Left colon (tissue), 2 donors: ENCODE measurements around the gene PDIA2. TPM values are rescaled to one million over a fixed set of nuclear protein-coding genes. Genes with fewer than 3 reads are reported as not detected.
"Not testable (repeated sequence)": the region's sequence is repeated elsewhere in the genome, so short reads cannot be mapped to it uniquely, and the experiment has no call there.

ENCODE experiments used
- ATAC-seq: fragments of 200-7000 bp; cut with Tn5 transposase; one replicate; pipeline ENCODE4 v1.9.1; 2020; ENCODE audit warnings: mild to moderate bottlenecking, moderate library complexity
- DNase-seq, 2 donors: peaks; one replicate each; pipeline ENCODE4 v3.0.0-alpha.2; 2020
- intact Hi-C, 2 donors: fragments of 100-400 bp; cut with DNase I in 1 of 2; cut with micrococcal nuclease in 1 of 2; formaldehyde crosslinking; loops; one replicate each; pipeline versions ENCODE4 v1.11.2 to v1.14.0; 2022; cut with DNase I, micrococcal nuclease
- total RNA-seq, 2 donors: library from RNA; stranded (reverse); fragmentation: NEBNext Ultra II Directional; extraction: Animal tissue kit (Norgen Biotek cat#: 25700); gene quantifications; one replicate each; pipeline ENCODE4 v1.2.1, GENCODE V29; 2021
- donor health status: DM: no; HTN: no; CAD: no.
- donor health status: DM: yes; HTN: yes; CAD: no.

Gene PDIA2
- total RNA-seq, 2 donors from 2014 or later, result 0.67 to 2.1 TPM

DNA sequence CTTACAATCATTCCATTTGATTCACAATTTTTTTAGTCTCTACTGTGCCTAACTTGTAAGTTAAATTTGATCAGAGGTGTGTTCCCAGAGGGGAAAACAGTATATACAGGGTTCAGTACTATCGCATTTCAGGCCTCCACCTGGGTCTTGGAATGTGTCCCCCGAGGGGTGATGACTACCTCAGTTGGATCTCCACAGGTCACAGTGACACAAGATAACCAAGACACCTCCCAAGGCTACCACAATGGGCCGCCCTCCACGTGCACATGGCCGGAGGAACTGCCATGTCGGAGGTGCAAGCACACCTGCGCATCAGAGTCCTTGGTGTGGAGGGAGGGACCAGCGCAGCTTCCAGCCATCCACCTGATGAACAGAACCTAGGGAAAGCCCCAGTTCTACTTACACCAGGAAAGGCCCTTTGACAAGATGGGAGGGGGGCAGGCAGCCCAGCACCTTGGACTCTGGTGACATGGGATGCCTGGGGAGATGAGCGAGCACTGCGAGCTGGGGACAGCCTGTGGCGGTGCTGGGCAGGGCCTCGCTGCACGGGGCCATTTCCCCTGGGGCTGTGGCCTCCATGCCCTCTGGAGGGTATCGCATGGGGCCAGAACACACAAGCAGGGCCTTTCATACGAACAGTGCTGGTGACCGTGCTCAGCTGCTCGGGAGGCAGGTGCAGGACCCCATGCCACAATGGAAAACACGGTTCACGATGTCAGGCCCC, 33.9 kb downstream of the PDIA2 start:
- intact Hi-C loops, result no loop called here
- DNase-seq (no peak), ATAC-seq (peak; percentile 7)

DNA sequence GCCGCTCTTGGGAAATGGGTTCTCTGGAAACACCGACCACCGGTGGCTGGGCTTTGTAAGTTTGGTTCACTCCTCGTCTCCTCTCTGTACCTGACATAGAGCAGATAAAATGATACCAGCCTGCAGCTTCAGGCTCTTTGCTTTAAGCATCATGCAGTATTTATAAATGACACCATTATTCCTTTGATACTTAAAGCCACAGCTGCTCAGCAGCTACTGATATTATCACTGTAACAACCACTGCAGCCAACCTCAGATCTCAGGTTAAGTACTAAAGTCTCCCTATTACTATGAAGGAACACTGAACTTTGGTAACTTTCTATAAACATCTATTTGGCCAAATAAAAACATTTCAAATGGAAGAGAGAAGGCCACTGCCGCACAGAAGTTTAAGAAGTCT, 34.6 kb downstream of the PDIA2 start:
- intact Hi-C loops, result no loop called here
- ATAC-seq, result no peak
- no peak for DNase-seq

DNA sequence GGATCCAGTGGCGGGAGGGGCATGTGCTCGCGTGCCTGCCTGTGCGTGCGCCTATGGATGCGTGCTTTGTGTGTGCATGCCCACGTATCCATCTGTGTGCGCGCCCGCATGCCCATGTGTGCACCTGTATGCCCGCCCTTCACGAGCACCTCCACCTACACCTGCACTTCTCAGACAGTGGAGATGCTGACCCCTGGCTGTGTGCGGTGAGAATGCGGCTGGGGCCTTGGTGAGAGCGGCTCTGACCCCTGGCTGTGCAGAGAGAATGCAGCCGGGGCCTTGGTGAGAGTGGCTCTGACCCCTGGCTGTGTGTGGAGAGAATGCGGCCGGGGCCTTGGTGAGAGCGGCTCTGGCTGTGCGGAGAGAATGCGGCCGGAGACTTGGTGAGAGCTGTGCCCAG, 35.7 kb downstream of the PDIA2 start:
- intact Hi-C loops, result no loop called here
- ATAC-seq (peak; percentile 18), DNase-seq (no peak)

DNA sequence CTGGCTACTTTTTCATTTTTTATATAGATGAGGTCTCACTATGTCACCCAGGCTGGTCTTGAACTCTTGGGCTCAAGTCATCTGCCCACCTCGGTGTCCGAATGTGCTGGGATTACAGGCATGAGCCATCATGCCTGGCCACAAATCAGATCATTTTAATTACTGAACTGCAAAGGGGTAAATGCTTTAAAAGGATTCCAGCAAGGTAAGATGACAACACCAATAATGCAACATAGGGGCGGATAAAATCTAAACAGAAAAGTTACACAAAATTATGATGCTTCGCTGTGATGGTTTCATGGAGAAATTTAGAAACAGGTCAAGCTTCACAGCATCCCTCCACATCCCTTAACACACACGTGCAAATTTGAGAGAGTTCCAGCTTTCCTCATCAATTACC, 37.2 kb downstream of the PDIA2 start:
- ATAC-seq (no peak), DNase-seq (no peak)
- intact Hi-C loops, result no loop called here

DNA sequence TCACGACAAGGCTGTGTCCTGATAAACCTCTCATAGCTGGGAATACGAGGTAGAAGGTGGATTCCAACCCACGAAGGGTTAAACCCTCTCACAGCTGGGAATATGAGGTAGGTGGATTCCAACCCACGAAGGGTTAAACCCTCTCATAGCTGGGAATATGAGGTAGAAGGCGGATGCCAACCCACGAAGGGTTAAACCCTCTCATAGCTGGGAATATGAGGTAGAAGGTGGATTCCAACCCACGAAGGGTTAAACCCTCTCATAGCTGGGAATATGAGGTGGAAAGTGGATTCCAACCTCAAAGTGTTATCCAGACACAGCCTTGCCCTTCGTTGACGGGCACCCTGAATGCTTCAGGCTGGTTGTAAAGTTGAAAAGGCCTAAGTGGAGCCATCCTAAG, 38.6 kb downstream of the PDIA2 start:
- intact Hi-C loops, result no loop called here
- ATAC-seq (no peak), DNase-seq (no peak)

DNA sequence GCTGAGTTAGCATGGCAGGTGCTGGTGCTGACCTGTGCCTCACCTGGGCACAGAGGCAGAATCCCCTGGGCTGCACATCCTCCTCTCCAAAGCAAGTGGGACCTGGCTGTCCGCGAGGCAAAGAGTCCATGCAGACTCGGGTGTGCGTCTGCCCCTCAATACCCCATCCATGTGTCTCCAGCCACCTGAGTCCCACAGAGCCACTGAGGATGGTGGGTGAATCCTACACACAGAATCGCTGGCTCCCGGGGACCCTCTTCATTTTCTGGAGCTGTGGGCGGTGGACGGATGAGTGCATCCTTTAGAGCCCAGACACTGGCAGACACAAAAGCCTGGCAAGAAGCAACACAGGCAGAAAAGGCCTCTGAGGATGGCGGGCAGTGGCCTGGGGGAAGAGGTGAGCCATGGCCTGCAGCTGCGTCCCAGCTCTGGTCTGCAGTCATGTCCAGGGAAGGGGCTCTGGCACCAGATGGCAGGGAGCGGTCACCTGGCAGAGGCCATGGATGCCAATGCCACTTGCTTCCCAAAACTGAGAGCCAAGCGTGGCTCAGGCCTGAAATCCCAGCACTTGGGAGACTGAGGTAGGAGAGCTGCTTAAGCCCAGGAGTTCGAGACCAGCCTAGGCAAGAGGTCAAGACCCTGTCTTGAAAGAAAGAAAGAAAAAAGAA, 39.6 kb downstream of the PDIA2 start:
- DNase-seq (no peak), ATAC-seq (no peak)
- intact Hi-C loops, result no loop called here

DNA sequence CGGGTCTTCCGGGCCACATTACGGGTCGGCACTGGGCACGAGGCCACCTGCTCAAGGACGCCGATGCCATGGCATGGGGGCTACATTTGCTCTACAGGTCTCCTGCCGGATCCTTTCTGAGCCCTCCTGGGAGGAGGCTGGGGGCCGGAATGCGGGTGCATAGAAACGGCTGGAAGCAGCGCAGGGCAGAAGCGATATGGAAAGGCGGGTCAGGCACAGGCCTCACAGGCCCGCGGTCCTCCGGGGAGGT, 41.2 kb downstream of the PDIA2 start:
- no peak for ATAC-seq
- DNase-seq, result no peak
- intact Hi-C loops, result no loop called here

DNA sequence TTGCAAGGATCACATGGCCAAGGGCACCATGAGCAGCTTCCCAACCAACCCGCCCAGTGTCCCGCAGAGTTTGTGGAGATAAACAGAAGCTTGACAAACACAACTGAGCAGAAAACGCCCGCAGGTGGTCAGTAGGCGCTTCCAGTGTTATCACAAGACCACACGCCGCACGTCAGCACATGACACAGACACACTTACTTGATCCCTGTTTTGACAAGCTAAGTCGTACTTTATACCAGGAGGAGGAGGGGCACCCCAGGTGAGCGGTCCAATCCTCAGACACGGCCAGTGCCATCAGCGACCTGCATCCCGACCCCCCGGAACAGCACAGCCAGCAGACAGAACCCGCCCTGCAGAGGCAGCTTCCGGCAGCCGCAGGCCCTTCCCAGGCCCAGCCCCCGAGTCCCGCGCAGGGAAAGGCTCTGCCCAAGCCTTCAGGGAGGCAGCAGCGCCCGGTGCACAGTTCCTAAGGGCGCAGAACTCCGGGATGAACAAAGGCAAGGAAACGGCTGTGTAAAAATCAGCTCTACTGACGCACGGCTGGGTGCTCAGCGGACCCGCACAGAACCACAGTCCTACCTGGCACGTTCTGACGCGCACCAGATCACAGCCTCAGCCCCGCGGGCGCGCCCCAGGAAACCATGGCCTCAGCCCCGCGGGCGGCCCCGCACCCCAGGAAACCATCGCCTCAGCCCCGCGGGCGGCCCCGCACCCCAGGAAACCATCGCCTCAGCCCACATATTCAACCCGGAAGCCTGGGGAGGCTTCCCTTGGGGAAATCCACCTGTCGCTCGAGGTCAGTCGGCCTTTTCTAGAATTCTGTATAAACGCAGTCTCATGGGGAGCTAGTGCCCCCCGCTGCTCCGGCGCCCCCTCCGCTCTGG, 41.7 kb downstream of the PDIA2 start:
- DNase-seq (peak; percentile 67 to 70), ATAC-seq (peak; percentile 35)
- intact Hi-C loops, result no loop called here

DNA sequence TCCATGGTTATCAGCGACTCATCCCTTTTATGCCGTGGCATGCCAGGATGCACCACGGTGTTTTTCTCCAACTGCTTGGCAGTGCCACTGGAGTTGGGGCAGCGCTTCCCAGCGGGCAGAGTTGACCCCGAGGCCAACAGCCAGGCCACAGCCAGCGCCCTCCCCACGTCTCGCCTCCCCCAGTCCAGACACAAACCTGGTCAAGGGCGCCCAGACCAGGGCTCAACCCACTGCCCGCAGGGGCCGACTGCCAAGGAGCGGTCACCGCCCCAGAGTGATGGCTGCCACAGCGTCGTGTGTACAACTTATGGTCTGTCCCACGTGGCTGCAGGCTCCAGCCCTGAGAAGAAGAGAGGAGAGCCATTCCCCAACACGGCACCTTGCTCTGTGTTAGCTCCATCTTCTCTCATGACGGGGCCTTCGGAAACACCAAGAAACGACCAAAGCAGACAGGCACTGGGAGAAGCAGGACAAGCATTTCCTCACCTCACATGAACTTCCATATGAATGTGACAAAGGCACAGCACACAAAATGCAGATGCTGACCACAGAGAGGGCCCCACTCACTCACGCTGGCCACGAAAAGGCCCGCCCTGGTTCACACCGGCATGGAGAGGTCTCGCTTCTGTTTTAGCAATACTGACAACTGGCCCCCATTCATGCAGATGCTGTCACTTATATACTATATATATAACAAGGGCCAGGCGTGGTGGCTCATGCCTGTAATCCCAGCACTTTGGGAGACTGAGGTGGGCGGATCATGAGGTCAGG, 42.6 kb downstream of the PDIA2 start:
- DNase-seq, result peak in 1 of 2 donors; percentile 26
- intact Hi-C loops, result no loop called here

DNA sequence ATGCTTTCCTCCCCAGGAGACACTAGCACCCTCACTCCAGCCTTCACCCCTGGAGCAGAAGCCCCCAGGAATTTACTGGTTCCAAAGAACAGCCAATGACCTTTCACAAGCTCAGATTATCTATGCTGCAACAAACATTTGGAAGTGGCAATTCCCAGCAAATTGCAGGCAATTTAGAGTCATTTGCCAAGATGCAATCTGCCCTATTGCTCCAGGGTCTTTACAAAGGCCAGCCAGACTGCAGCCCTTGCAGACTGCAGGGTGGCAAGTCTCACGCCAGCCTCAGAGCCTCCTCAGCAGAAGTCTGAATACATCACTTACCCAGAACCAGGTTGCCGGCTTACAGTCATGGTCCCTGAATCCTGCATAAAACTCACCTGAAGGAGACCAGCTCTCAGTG, 47.8 kb downstream of the PDIA2 start:
- DNase-seq (no peak), ATAC-seq (no peak)
- intact Hi-C loops, result no loop called here

More for the DNA sequence above, 42.6 kb downstream of the PDIA2 start:
- ATAC-seq, result no peak

DNA sequence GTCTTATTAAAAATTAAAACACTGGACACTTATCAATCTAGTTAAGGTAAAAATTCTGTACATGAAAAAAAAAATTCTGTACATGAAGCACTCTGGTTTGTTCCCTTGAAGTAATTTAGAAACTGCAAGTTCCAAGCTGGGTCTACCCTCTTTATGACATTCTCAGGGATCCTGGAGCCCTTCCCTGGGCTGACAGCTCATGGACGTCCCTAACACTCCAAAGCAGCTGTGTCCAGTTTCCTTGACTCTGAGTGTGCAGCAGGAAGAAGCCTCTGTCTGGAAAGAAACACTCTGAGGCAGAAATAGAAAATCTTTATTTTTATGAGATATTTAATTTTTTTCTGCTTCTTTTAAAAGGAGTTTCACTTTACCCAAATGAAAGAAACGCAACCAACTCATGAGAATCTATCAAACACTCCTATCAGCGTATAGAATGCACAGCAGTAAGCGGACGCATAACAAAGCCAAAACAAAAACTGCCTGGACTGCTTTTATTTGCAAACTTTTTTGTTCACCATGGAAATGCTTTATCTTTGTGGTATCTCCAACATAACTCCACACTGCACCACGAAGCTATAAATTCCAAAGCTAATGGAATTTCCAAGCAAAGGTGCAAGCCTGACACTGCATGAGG, 48.3 kb downstream of the PDIA2 start:
- intact Hi-C loops, ATAC-seq, DNase-seq: not testable (repeated sequence)

DNA sequence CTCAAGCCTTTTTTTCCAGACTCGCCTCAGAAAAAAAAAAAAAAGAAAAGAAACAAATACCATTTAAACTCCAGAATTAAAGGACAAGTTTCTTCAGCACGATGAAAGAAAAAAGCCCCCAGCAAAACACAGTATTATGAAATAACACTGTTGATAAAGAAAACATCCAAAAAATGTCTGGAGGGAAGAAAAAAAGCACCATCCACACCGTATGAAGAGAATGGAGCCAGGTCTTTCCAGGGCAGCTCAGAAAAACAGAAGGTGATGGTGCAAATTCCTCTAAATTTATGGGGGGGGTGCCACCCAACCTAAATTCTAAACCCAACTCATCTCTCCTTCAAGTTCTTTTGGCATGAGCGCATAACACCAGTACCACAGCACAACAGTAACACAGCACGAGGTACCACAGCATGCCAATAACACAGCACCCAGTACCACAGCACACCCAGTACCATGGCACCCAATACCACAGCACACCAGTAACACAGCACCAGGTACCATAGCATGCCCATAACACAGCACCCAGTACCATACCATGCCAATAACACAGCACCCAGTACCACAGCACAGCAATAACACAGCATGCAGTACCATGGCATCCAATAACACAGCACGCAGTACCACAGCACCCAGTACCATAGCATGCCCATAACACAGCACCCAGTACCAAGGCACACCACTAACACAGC, 50.6 kb downstream of the PDIA2 start:
- intact Hi-C loops, result no loop called here
- DNase-seq, result no peak
- ATAC-seq, result no peak

DNA sequence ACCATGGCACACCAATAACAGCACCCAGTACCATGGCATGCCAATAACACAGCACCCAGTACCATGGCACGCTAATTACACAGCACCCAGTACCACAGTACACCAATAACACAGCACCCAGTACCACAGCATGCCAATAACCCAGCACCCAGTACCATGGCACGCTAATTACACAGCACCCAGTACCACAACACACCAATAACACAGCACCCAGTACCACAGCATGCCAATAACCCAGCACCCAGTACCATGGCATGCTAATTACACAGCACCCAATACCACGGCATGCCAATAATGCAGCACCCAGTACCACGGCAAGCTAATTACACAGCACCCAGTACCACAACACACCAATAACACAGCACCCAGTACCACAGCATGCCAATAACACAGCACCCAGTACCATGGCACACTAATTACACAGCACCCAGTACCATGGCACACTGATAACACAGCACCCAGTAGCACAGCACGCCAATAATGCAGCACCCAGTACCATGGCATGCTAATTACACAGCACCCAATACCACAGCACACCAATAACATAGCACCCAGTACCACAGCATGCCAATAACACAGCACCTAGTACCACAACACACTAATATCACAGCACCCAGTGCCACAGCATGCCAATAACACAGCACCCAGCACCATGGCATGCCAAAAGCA, 51.3 kb downstream of the PDIA2 start:
- ATAC-seq, intact Hi-C loops, DNase-seq: not testable (repeated sequence)

DNA sequence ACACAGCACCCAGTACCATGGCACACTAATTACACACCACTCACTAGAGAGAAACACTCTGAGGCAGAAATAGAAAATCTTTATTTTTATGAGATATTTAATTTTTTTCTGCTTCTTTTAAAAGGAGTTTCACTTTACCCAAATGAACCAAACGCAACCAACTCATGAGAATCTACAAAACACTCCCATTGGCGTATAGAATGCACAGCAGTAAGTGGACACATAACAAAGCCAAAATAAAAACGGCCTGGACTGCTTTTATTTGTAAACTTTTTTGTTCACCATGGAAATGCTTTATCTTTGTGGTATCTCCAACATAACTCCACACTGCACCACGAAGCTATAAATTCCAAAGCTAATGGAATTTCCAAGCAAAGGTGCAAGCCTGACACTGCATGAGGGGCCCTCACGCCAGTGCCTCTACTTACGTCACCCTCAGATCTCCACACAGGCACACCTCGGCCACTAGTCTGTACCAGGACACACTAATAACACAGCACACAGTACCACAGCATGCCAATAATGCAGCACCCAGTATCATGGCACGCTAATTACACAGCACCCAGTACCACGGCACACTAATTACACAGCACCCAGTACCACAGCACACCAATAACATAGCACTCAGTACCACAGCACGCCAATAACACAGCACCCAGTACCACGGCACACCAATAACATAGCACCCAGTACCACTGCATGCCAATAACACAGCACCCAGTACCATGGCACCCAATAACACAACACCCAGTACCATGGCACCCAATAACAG, 52.1 kb downstream of the PDIA2 start:
- ATAC-seq, DNase-seq, intact Hi-C loops: not testable (repeated sequence)

DNA sequence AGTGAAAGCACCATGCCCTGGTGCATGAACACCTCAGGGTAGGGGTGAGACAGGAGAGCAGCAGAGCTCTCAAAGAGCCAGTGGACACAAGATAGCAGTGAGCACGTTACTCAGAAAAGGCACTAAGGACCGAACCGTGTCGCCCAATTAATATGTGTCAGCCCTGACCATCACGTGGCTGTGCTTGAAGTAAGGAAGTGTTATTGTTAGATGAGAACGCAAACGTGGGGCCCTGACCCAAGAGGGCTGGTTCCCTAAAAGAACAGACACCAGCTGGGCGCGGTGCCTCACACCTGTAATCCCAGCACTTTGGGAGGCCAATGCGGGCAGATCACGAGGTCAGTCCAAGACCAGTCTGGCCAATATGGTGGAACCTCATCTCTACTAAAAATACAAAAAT, 53.3 kb downstream of the PDIA2 start:
- ATAC-seq (no peak), DNase-seq (no peak)
- intact Hi-C loops, result no loop called here
